Stimulated activated CD8-positive, alpha-beta memory T cell treated with anti-CD3 and anti-CD28 coated beads, Interleukin-15, amount 100 ng/mL, for 24 hours (primary cell): ENCODE data around the gene LCA5.
"Not testable (repeated sequence)": the region's sequence is repeated elsewhere in the genome, so short reads cannot be mapped to it uniquely, and the experiment has no call there.

Experiments
- DNase-seq: peaks from one replicate; pipeline ENCODE4 v3.0.0-alpha.2; 2020; ENCODE audit warnings: low read depth

LCA5 gene

GRCh38 chr6:79536954-79537747, at the start of gene LCA5:
Gene LCA5 (minus strand): TSS chr6:79537430. CDS start chr6:79518894, 18,536 bp downstream.
- peak; percentile 36 for DNase-seq

- DNase-seq = no peak
Measured at GRCh38 chr6:79586548-79586947, 49.3 kb upstream of the LCA5 start.

GRCh38 chr6:79584332-79584731, 47.1 kb upstream of the LCA5 start:
- no peak for DNase-seq

- not testable (repeated sequence) for DNase-seq
Measured at GRCh38 chr6:79577926-79578325, 40.7 kb upstream of the LCA5 start.

- DNase-seq = no peak
Measured at GRCh38 chr6:79574630-79575225, 37.5 kb upstream of the LCA5 start.

- DNase-seq = no peak
Measured at GRCh38 chr6:79574174-79574573, 36.9 kb upstream of the LCA5 start.

GRCh38 chr6:79571030-79571367, 33.8 kb upstream of the LCA5 start:
- DNase-seq = no peak

- no peak for DNase-seq
Measured at GRCh38 chr6:79570129-79571029, 33.1 kb upstream of the LCA5 start.

- no peak for DNase-seq
Measured at GRCh38 chr6:79568996-79569395, 31.8 kb upstream of the LCA5 start.

- no peak for DNase-seq
Measured at GRCh38 chr6:79564636-79565035, 27.4 kb upstream of the LCA5 start.

- DNase-seq = no peak
Measured at GRCh38 chr6:79559706-79560105, 22.5 kb upstream of the LCA5 start.

GRCh38 chr6:79557673-79558467, 20.6 kb upstream of the LCA5 start:
- DNase-seq = no peak

GRCh38 chr6:79554305-79554704, 17.1 kb upstream of the LCA5 start:
- no peak for DNase-seq

GRCh38 chr6:79551401-79551800, 14.2 kb upstream of the LCA5 start:
- no peak for DNase-seq

- DNase-seq = no peak
Measured at GRCh38 chr6:79548304-79548703, 11.1 kb upstream of the LCA5 start.

GRCh38 chr6:79546186-79546585, 9.0 kb upstream of the LCA5 start:
- no peak for DNase-seq

GRCh38 chr6:79544939-79545450, 7.8 kb upstream of the LCA5 start:
- DNase-seq = no peak

- no peak for DNase-seq
Measured at GRCh38 chr6:79544299-79544927, 7.2 kb upstream of the LCA5 start.

GRCh38 chr6:79543886-79544285, 6.7 kb upstream of the LCA5 start:
- no peak for DNase-seq

- no peak for DNase-seq
Measured at GRCh38 chr6:79543411-79543810, 6.2 kb upstream of the LCA5 start.
